ENCODE results near the gene HIPK2.
"Not testable (repeated sequence)": the region's sequence is repeated elsewhere in the genome, so short reads cannot be mapped to it uniquely, and the experiment has no call there.

Gene HIPK2

DNA sequence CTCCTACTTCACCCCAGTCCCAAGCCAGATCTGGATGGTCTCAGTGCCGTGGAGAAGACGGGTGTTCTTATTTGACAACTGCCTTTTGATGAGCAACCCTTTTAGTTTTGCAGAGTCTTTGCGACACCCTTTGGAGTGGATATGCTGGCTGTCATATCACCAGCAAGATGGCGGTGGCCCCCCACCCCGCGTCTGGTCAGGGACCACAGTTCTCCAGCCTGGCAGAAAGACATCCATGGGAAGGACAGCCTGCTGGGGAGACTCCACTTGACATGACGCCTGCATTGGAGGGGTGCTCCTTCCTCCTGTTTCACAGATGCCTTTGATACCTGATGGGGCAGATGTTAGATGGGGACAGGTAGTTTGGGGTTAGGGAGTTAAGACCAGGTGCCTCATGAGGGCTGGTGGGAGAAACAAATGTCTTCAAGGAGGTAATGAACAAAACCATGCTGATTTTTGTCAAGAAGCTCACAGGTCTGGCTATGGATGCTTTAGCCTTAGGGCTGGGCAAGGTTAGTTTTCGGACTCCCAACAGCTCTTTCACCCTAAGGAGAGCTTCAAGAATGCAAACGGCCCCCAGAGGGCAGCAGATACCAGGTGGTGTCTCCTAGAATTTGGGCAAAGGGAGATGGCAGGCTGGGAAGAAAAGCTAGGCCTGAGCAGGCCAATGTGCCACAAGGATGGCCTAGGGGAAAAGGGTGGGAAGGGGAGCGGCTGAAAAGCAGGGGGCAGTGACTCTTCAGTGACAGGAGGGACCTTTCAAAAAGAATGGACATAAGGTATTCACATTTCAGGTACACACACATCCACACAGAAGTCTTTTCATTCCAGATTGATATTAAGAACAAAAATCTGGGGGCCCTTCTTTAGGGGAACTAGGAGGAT lies 159.1 kb downstream of the HIPK2 start:
- peak; percentile 52 to 68 (median 53) for DNase-seq

DNA sequence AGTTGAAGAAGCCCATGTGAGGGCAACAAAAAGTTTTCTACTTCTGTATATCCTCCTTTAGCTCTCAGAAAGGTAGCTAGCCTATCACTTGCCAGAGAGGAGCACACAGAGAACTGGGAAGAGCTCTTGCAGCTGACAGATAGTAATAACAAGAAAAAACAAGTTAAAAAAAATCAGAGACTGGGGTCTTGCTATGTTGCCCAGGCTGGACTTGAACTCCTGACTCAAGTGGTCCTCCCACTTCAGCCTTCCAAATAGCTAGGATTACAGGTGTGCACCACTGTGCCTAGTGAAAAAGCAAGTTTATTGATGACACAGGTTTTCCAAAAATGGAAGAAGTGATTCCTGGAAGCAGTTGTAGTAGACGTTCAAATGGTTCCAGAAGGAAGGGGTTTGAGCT lies 160.7 kb downstream of the HIPK2 start:
- DNase-seq, result no peak

DNA sequence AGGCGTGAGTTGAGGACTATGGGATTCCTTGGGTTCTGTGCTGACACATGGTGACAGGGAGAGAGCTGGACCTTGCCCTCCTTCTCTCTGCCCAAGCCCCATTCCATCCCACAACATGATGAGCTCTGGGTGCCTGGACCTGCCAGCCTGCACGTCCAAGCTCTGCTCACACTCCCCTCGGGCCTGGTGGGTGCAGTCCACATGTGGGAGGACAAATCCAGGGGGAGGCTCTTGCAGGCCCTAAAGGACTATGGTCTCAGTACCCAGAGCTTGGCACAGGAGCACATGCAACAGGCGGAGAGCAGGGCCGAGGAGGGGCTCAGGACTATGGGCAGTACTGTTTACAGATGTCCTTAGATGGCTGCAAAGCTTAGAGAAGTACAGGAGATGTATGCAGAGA lies 162.9 kb downstream of the HIPK2 start:
- no peak for DNase-seq

DNA sequence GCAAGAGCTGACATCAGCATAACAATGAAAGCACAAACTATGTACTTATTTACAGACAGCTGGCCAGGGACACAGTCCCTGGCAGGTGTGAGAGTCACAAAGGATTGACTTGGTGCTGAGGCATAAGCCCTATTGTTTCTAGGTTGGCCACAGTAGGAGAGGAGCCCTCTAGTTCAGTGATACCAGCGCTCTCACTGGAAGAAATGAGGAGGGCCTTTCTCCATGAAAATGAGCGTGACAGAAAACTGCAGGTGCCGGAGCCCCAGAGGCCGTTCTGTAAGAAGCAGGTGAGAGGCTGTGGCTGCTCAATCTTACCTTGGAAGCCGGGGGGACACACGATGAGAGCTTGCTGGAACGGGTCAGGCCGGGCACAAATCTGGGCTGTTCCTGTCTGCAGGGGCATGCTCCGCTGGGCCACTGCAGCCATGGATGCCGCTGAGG lies 163.8 kb downstream of the HIPK2 start:
- DNase-seq, result no peak

DNA sequence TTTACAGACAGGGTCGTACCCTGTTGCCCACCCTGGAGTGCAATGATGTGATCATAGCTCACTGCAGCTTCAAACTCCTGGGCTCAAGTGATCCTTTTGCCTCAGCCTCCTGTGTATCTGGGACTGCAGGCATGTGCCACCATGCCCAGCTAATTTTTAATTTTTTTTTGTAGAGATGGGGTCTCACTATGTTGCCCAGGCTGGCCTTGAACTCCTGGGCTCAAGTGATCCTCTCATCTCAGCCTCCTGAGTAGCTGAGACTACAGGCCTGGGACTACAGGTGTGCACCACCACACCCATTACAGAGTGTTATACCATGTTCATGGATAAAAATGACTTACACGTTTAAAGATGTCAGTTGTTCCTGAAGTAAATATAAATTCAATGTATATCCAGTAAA lies 166.2 kb downstream of the HIPK2 start:
- DNase-seq, result not testable (repeated sequence)

DNA sequence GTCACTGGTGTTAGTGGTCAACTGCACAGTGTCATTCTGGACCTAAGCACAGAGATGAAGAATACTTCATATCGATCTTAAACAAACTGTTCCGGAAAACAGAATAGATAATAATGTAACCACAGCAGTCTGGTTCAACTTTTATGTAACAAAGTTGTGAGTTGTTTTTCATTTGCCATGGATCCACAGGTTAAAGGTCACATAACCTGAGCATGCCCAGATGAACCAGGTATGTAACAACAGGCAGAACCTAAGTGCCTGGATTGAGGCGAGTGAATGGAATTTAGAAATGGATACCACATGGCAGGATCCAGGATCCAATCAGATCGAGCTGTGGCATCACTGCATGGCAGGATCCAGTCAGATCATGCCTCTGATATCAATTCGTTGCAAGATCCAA lies 167.2 kb downstream of the HIPK2 start:
- no peak for DNase-seq

DNA sequence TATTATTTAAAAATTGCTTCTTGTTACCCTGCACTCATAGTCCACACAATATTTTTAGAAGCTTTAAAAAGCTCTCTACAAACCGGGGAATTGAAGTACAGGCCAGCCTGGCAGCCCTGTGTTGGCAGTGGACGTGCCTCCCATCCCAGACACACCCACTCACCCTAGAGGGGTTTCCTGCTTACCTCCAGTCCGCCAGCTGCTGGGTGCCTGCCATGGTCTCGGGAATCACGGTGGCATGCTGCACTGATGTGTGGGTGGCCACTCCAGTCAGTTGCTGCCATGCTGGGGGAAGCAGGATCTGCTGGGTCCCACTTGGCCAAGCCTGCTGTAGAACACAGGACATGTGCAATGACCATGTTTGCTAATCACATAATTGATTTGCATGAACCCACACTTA lies 173.9 kb downstream of the HIPK2 start:
- no peak for DNase-seq

DNA sequence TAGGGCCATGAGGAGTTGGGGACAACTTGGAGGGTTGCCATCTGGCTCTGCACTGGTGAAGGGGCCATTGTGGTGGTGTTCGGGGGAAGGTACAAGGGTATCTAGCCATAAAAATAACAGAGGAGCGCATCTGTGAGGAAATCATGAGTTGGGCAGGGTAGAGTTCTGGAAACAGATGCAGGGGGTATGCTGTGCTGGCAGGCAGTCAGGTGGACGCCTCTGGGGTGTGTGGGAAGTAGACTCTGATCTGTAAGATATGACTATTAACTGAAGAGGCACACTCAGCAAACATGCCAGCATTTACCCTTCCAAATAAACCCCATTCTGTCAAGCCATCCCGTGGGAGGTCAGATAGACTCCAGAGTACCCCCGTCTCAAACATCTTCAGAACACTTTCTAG lies 174.5 kb downstream of the HIPK2 start:
- no peak for DNase-seq

DNA sequence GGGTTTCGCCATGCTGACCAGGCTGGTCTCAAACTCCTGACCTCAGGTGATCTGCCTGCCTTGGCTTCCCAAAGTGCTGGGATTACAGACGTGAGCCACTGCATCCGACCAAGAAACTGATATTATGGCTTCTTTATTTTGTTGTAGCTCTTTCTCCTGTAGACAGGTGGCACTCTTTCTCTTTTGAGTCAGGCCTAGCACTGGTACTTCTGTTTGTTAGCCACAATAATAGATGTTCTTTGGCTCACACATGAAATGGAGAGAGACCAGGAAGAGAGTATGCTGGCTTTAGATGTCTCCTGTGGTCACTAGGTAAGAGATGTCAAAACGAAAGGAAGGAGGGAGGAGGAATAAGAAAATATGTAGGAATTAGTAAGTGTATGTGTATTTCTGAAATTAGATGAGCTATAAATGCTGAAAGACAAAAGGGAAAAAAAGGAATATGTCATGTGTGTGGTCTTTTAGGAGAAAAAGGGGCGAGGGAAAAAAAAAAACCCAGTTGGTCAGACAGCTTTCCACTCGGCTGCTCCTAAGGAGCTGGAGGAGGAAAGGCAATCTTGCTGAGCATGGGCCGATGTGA lies 175.6 kb downstream of the HIPK2 start:
- DNase-seq, result peak; percentile 22 to 56 (median 47)

DNA sequence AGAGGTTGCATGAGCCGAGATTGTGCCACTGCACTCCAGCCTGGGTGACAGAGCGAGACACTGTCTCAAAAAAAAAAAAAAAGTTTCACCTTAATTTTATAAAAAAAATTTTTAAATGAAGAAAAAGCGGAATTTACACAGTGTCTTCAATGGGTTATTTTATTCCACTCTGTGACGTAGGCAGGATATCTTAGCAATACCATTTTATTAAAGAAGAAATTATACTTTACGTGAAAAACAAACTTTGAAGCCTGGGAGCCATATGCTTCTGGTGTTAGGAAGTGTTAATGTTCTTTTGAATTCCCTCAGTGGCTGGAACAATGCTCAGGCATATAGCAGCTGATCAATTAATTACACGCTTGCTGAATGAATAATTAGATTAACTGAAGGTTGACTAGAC lies 176.6 kb downstream of the HIPK2 start:
- no peak for DNase-seq

DNA sequence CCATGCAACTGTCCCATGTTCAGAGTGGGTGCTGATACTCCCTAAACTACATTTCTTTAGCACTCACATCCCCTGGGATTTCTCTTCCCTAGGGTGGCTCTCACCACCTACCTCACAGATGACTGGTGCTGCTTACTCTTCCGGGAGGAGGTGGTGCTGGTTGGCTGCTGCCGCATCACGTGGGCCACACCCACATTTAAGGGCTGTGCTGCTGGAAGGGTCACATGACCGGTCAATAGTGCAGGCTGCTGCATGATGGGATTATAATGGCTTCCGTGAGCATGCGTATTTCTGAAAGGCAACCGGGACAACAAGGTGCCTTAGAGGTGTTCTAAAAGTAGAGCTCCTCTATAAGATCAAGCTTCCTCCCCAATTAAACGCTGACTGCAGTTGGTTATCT lies 177.5 kb downstream of the HIPK2 start:
- no peak for DNase-seq

DNA sequence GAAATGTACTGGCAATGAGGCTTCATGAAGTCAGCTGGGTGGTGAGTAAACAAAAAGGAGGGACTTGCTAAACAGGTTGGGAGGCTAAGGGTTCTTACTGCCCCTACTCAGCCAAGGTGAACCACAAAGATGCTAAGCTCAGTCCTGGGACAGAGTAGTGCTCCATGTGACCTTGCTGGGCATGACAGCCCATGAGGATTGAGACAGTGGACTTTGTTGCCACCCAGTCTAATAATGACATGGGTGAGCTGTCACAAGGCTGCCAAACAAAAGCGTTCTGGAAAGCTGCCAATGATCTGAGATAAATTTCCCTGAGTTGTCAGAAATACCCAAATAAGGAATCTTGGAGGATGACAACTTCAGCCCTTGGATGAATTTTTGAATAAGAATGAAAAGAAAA lies 179.2 kb downstream of the HIPK2 start:
- DNase-seq, result no peak

DNA sequence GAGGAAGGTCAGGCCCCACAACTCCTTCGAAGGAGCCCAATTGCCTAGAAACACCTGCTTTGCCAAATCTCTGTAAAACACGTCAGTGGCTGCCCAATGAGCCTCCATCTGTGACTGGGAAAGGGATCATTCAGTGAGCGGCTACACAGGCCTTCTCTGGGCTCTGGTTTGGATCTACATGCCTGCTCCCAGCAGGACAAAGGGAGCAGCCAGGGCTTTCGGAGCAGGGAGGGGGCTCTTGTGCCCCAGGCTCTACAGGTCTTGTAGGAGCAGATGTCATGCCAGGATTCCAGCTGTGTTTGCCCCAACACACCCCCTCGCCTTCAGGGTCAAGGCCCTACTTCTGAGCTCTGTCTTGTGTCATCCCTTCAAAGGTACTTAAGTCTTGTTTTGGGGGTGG lies 180.8 kb downstream of the HIPK2 start:
- no peak for DNase-seq

DNA sequence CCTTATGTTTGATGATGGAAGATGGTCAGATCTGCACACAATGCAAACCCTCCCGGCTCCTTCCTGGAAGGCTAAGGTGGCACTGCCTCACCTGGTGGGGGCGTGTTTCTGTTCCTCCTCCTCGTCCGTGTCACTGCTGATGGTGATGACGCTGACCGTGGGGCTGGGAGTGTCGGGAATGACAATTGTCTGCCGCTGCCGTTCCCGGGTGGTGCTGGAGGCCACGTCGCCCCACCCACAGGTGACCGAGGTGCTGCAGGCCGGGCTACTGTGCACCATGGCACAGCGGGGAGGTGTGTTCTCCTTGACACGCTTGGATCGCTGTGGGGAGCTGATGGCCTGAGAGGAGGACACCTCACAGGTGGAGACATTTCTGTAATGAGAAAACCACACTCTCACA lies 181.2 kb downstream of the HIPK2 start:
- DNase-seq, result no peak

DNA sequence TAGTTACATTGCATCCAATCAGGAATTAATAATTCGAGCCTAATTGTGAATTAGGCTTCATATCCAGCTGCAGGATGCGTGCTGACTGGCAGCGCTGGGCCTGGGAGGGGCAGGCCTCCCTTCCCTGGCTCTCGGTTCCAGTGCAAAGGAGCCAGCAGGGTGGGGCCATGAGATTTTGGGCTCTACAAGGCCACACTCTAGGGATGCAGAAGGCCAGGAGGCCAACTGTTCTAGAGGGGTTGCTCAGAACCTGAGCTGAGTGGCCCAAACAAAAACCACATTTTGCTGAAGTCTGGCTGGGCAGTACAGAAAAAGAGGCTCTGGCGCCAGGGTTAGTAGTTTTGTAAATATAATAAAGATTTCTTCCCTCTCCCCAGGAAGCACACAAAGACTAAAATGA lies 182.0 kb downstream of the HIPK2 start:
- DNase-seq, result no peak

DNA sequence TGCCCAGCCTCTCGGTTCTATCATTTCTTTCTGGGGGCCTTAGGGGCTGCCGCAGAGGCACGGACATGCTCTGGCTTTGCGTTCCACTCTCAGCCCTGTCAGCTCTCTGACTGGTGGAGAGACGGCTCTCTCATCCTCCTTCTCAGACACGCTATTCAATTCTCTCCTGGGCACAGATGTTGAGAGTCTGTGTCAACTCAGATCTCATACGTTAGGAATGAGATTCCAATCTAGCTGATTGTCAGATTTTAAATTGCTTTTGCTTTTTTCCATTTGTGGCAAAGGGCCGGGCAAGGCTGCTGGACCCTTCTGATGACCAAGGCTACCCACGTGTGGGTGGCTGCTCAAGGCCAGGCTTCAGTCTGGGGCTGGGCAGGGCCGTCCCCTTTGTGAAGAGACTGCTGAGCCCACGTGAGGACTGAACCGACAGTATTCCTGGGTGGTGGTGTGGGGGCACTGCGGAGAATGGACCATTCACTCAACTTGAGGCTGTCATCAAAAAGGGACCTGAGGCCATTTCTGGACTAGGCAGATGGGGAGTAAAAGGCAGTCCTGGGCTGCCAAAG lies 182.8 kb downstream of the HIPK2 start:
- DNase-seq, result no peak

DNA sequence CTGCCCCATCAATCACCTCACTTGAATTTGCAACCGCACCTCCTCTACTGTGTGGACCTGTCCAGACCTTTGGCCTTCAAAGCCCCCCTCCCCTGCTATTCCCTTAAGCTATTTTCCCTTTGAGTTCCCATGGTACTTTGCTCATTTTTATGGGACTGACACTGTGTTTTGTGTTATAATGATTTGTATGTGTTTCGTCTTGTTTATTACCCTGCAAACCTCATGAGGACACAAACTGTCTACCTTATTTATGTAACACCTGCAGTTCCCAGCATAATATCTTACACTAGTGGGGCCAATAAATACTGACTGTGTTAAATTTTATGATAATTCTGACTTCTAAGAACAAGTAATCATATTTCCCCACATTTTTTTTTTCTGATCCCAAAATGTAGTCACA lies 183.7 kb downstream of the HIPK2 start:
- DNase-seq, result no peak

DNA sequence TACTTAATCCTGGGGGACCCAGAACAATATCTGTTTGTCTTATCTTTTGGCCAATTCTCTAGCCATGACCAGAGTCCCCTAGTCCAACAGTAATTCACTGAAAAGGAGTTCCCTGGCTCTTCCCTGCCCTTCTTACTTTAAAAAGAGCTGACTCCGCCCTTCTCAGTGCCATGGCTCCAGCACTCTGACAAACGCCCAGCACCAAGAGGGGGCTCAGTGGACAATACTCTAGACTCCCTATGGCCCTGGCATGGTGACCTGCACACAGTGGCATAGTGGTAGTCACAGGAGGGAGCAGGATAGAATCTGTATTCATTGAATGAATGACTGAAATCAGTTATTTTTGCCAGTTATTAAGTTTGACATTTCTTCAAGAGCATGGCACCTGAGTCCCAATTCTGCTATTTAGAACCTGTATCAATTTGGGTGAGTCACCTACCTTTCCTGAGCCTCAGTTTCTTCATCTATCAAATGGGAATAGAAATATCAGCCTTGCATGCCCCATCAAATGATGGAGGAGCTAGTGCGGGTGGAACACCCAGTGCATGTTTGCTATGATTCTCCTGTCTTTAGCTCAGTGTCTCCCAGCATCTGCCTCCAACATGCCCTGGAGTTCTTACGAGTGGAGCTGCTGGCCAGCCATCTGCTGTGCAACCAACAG lies 184.9 kb downstream of the HIPK2 start:
- no peak for DNase-seq

DNA sequence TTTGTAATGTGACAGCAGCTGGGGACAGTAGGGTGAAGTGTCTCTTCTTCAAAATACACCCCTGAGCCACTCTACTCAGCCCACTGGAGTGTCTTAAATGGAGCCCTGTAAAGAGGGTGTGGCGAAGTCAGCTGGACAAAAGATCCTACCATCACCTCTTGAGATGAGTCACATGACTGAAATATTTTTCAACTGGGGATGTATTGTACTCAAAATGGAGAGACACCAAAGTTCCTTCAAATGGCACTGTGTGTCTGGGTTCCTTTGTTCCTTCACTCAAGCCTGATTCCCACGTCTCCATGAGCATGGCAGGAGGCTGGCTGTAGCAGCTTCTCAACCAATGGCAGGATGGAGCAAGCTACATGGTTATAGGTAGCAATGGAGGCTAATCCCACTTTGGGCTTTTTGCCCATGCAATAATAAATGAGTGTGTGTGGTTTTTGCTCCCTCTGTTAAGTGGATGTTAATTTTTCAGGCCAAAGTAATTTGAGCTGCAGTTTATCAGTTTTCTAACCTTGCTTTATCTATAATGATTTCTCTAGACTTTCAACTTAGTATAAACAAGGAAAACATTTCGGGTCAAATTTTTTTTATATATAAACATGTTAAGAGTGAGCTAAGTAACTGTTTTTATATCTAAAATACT lies 186.1 kb downstream of the HIPK2 start:
- DNase-seq, result no peak

DNA sequence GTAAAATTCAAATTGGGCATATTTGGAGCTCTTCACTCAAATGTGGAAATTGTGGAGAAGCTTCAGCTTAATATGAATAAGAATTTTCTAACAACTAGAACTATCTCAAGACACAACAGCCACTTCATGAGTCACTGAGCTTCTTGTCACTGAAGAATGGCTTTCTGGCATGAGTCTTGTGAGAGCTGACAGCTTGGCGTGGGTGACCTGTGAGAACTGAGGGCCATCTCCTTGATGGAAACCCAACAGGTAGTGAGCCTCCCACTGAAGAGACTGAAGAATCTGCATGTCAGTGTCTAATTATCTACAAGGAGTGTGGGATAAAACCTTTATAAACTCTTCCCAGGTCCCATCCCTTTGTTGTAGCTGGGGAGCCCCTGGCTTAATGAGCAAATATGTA lies 188.3 kb downstream of the HIPK2 start:
- peak in 1 of 3 donors; percentile 30 for DNase-seq

DNA sequence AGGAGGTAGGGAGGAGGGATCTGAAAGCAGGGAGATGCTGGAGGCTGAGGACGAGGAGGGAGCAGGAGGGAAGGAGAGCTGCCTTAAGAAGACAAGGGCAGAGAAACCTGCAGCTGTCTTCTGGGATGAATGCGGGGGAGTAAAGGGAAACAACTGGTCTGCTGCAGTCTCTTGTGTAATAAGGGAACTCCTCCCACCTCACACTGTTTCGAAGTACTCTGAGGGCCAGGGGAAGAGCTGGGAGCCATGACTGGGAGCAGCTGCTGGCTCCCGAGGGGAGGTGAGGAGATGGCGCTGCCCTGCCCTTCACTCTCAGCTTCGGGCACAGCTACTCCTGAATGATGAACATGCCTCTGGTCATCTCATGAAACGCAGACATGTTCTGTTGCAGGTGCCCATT lies 189.2 kb downstream of the HIPK2 start:
- DNase-seq, result peak; percentile 82 to 86 (median 82)

DNA sequence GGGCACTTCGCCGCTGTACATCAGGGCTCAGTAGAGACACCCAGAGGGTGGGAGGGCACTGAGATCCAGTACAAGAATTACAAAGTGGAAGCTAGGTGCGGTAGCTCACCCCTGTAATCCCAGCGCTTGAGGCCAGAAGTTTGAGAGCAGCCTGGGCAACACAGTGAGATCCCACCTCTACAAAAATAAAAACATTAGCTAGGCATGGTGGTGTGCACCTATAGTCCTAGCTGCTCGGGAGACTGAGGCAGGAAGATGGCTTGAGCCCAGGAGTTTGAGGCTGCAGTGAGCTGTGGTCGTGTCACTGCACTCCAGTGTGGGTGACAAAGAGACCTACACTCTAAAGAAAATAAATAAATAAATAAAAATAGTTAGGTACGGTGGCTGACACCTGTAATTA lies 190.3 kb downstream of the HIPK2 start:
- no peak for DNase-seq

DNA sequence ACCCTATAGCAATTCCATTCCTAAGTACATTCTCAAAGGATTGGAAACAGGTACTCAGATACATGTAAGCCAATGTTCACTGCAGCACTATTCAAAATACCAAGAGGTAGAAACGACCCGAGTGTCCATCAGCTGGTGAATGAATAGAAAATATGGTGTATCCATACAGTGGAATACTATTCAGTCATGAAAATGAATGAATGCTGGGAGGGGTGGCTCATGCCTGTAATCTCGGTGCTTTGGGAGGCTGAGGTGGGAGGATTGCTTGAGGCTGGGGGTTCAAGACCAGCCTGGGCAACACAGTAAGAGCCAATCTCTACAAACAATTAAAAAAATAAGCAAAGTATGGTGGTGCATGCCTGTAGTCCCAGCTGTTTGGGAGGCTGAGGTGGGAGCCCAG lies 191.5 kb downstream of the HIPK2 start:
- DNase-seq, result no peak
